Measurements from ENCODE around the gene NSFL1C.

Gene NSFL1C

GRCh38 chr20:1490643-1491195 lies 24.1 kb upstream of the NSFL1C start:
- no peak overlapping the region for H3K4me3 ChIP-seq (replicated peaks; ENCODE audit: low read depth, low read length)
- H3K36me3 ChIP-seq (ENCODE audit: control insufficient read depth, insufficient read depth, low read length): no peaks in the 10 kb centered on the region
- no peak for DNase-seq (ENCODE audit: extremely low read depth, insufficient read length)
- no peaks in the 10 kb centered on the region for H3K27me3 ChIP-seq (replicated peaks; ENCODE audit: control insufficient read depth, insufficient read depth, low read length)
- no peak for TF ChIP-seq CTCF (IDR thresholded peaks at IDR 0.05; ENCODE audit: insufficient read depth, low read length, poor library complexity, severe bottlenecking)

GRCh38 chr20:1489764-1490436 lies 23.3 kb upstream of the NSFL1C start:
- Histone ChIP-seq H3K27me3 (replicated peaks; ENCODE audit: control insufficient read depth, insufficient read depth, low read length) (no peaks in the 10 kb centered on the region), H3K36me3 (ENCODE audit: control insufficient read depth, insufficient read depth, low read length) (no peaks in the 10 kb centered on the region), H3K4me3 (replicated peaks; ENCODE audit: low read depth, low read length) (no peak overlapping the region)
- no peak for TF ChIP-seq CTCF (IDR thresholded peaks at IDR 0.05; ENCODE audit: insufficient read depth, low read length, poor library complexity, severe bottlenecking)
- no peak for DNase-seq (ENCODE audit: extremely low read depth, insufficient read length)

GRCh38 chr20:1489325-1489724 lies 22.7 kb upstream of the NSFL1C start:
- no peaks in the 10 kb centered on the region for H3K27me3 ChIP-seq (replicated peaks; ENCODE audit: control insufficient read depth, insufficient read depth, low read length)
- no peak for DNase-seq (ENCODE audit: extremely low read depth, insufficient read length)
- no peak for TF ChIP-seq CTCF (IDR thresholded peaks at IDR 0.05; ENCODE audit: insufficient read depth, low read length, poor library complexity, severe bottlenecking)
- no peaks in the 10 kb centered on the region for H3K36me3 ChIP-seq (ENCODE audit: control insufficient read depth, insufficient read depth, low read length)
- no peak overlapping the region for H3K4me3 ChIP-seq (replicated peaks; ENCODE audit: low read depth, low read length)

- TF ChIP-seq CTCF (IDR thresholded peaks at IDR 0.05; ENCODE audit: insufficient read depth, low read length, poor library complexity, severe bottlenecking): no peak
- Histone ChIP-seq H3K27me3 (replicated peaks; ENCODE audit: control insufficient read depth, insufficient read depth, low read length) (no peaks in the 10 kb centered on the region), H3K4me3 (replicated peaks; ENCODE audit: low read depth, low read length) (no peak overlapping the region), H3K36me3 (ENCODE audit: control insufficient read depth, insufficient read depth, low read length) (no peaks in the 10 kb centered on the region)
- no peak for DNase-seq (ENCODE audit: extremely low read depth, insufficient read length)
Observed at GRCh38 chr20:1486566-1486965, 19.9 kb upstream of the NSFL1C start.

- DNase-seq (ENCODE audit: extremely low read depth, insufficient read length): no peak
- no peak for TF ChIP-seq CTCF (IDR thresholded peaks at IDR 0.05; ENCODE audit: insufficient read depth, low read length, poor library complexity, severe bottlenecking)
- H3K4me3 ChIP-seq (replicated peaks; ENCODE audit: low read depth, low read length): no peak overlapping the region
Observed at GRCh38 chr20:1484438-1485116, 17.9 kb upstream of the NSFL1C start.

More at GRCh38 chr20:1484438-1485116, 17.9 kb upstream of the NSFL1C start:
- Histone ChIP-seq H3K27me3 (replicated peaks; ENCODE audit: control insufficient read depth, insufficient read depth, low read length) (peaks cover under 1% of the 10 kb centered on the region; the same call in 1 of the 2 replicates), H3K36me3 (ENCODE audit: control insufficient read depth, insufficient read depth, low read length) (no peaks in the 10 kb centered on the region)
